ENCODE results near the gene WDTC1.
A peak's percentile ranks its signal among the peaks of the same experiment; 100 is the strongest.

The WDTC1 gene

GRCh38 chr1:27335506-27336422 lies 101.3 kb downstream of the WDTC1 start:
- no peak for DNase-seq (ENCODE audit: low read depth)

- no peak for DNase-seq (ENCODE audit: low read depth)
Observed at GRCh38 chr1:27336756-27337155, 102.3 kb downstream of the WDTC1 start.

- no peak for DNase-seq (ENCODE audit: low read depth)
Observed at GRCh38 chr1:27338751-27339150, 104.3 kb downstream of the WDTC1 start.

GRCh38 chr1:27339213-27339612 lies 104.8 kb downstream of the WDTC1 start:
- DNase-seq (ENCODE audit: low read depth), result no peak

- no peak for DNase-seq (ENCODE audit: low read depth)
Observed at GRCh38 chr1:27341525-27342252, 107.3 kb downstream of the WDTC1 start, which contains the start of gene SYTL1. Gene SYTL1, plus strand, starts transcription at chr1:27342022. Its CDS starts 3,313 bp downstream, at chr1:27345335.

GRCh38 chr1:27342391-27342777 lies 108.0 kb downstream of the WDTC1 start:
- no peak for DNase-seq (ENCODE audit: low read depth)

- peak; percentile 81 for DNase-seq (ENCODE audit: low read depth)
Observed at GRCh38 chr1:27342778-27343638, 108.6 kb downstream of the WDTC1 start.

- no peak for DNase-seq (ENCODE audit: low read depth)
Observed at GRCh38 chr1:27343639-27344025, 109.2 kb downstream of the WDTC1 start.

- no peak for DNase-seq (ENCODE audit: low read depth)
Observed at GRCh38 chr1:27345272-27345671, 110.8 kb downstream of the WDTC1 start.

GRCh38 chr1:27346357-27346756 lies 111.9 kb downstream of the WDTC1 start:
- no peak for DNase-seq (ENCODE audit: low read depth)

GRCh38 chr1:27346991-27347624 lies 112.7 kb downstream of the WDTC1 start:
- DNase-seq (ENCODE audit: low read depth), result no peak

GRCh38 chr1:27348861-27349783 lies 114.7 kb downstream of the WDTC1 start:
- DNase-seq (ENCODE audit: low read depth), result no peak

GRCh38 chr1:27349784-27350662 lies 115.6 kb downstream of the WDTC1 start:
- no peak for DNase-seq (ENCODE audit: low read depth)

GRCh38 chr1:27350663-27351540 lies 116.5 kb downstream of the WDTC1 start:
- no peak for DNase-seq (ENCODE audit: low read depth)

GRCh38 chr1:27351541-27352107 lies 117.2 kb downstream of the WDTC1 start:
- DNase-seq (ENCODE audit: low read depth), result no peak

GRCh38 chr1:27353166-27353565 lies 118.7 kb downstream of the WDTC1 start:
- no peak for DNase-seq (ENCODE audit: low read depth)

- no peak for DNase-seq (ENCODE audit: low read depth)
Observed at GRCh38 chr1:27353629-27354028, 119.2 kb downstream of the WDTC1 start.

- DNase-seq (ENCODE audit: low read depth), result no peak
Observed at GRCh38 chr1:27355683-27356082, 121.3 kb downstream of the WDTC1 start.

Measured in stimulated activated CD4-positive, alpha-beta T cell treated with anti-CD3 and anti-CD28 coated beads, Interleukin-2, amount 100 ng/mL, for 4 hours (primary cell).